ENCODE results near the gene SPOCK2. TPM values are rescaled to one million over a fixed set of nuclear protein-coding genes. Genes with fewer than 3 reads are reported as not detected.
A peak's percentile ranks its signal among the peaks of the same experiment; 100 is the strongest.
"Not testable (repeated sequence)": the region's sequence is repeated elsewhere in the genome, so short reads cannot be mapped to it uniquely, and the experiment has no call there.

SPOCK2 gene
- total RNA-seq, 1 donor from 2014 or later, result 8.6 TPM

GRCh38 chr10:72037811-72038210 is 50.5 kb downstream of the SPOCK2 start:
- Histone ChIP-seq H3K9me3 (replicated peaks) (no peaks in the 10 kb centered on the region), H3K27ac (replicated peaks) (peak overlapping the region; percentile 40), H3K4me1 (peaks cover 42% of the 10 kb centered on the region), H3K27me3 (ENCODE audit: low read depth) (no peaks in the 10 kb centered on the region), H3K4me3 (no peak overlapping the region), H3K36me3 (no peaks in the 10 kb centered on the region)
- no peak for TF ChIP-seq CTCF (IDR thresholded peaks at IDR 0.05; ENCODE audit: borderline replicate concordance)
- intact Hi-C loops (cut with micrococcal nuclease), result no loop called here
- no peak for DNase-seq

- DNase-seq, result no peak
- no peak for TF ChIP-seq CTCF (IDR thresholded peaks at IDR 0.05; ENCODE audit: borderline replicate concordance)
- Histone ChIP-seq H3K4me3 (no peak overlapping the region), H3K4me1 (peaks cover 42% of the 10 kb centered on the region), H3K9me3 (replicated peaks) (no peaks in the 10 kb centered on the region), H3K36me3 (no peaks in the 10 kb centered on the region), H3K27ac (replicated peaks) (peak overlapping the region; percentile 40), H3K27me3 (ENCODE audit: low read depth) (no peaks in the 10 kb centered on the region)
- intact Hi-C loops (cut with micrococcal nuclease), result no loop called here
Observed at GRCh38 chr10:72037266-72037665, 51.1 kb downstream of the SPOCK2 start.

GRCh38 chr10:72035252-72035887 is 53.0 kb downstream of the SPOCK2 start:
- H3K36me3 ChIP-seq, result no peaks in the 10 kb centered on the region
- no peaks in the 10 kb centered on the region for H3K9me3 ChIP-seq (replicated peaks)
- no peak for TF ChIP-seq CTCF (IDR thresholded peaks at IDR 0.05; ENCODE audit: borderline replicate concordance)
- H3K27me3 ChIP-seq (ENCODE audit: low read depth), result no peaks in the 10 kb centered on the region
- peaks cover 53% of the 10 kb centered on the region for H3K4me1 ChIP-seq
- H3K27ac ChIP-seq (replicated peaks), result peak overlapping the region; percentile 84
- no peak for DNase-seq
- no peak overlapping the region for H3K4me3 ChIP-seq
- intact Hi-C loops (cut with micrococcal nuclease), result no loop called here

- intact Hi-C loops (cut with micrococcal nuclease), result no loop called here
- peak overlapping the region; percentile 84 for H3K27ac ChIP-seq (replicated peaks)
- H3K4me3 ChIP-seq, result no peak overlapping the region
- no peak for TF ChIP-seq CTCF (IDR thresholded peaks at IDR 0.05; ENCODE audit: borderline replicate concordance)
- H3K9me3 ChIP-seq (replicated peaks), result no peaks in the 10 kb centered on the region
- no peak for DNase-seq
- no peaks in the 10 kb centered on the region for H3K27me3 ChIP-seq (ENCODE audit: low read depth)
- H3K36me3 ChIP-seq, result no peaks in the 10 kb centered on the region
- peaks cover 59% of the 10 kb centered on the region for H3K4me1 ChIP-seq
Observed at GRCh38 chr10:72034761-72035160, 53.6 kb downstream of the SPOCK2 start.

DNA sequence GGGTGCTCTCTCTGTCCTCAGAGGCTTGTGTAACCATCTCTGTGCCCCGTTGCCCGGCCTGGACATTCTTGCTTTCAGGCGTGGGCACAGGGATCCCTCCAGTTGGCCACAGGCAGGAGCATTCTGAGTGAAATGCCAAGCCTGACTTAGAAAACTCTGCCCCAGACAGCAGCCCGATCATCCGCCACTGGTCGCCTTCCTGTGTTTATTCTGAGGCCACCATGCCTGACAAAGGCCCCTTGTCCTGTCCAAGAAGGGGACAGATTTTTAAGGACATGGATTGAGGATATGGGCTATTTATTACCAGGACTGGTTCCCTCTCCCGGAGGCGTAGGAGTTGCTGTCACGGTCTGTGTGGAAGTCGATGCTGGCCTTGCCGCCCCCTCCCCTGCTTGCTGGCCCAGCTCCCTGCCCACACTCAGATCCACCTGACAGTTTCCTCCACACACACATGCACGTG is 54.3 kb downstream of the SPOCK2 start:
- Histone ChIP-seq H3K4me1 (peaks cover 62% of the 10 kb centered on the region), H3K36me3 (no peaks in the 10 kb centered on the region), H3K9me3 (replicated peaks) (no peaks in the 10 kb centered on the region), H3K4me3 (no peak overlapping the region), H3K27ac (replicated peaks) (peak overlapping the region; percentile 84), H3K27me3 (ENCODE audit: low read depth) (no peaks in the 10 kb centered on the region)
- TF ChIP-seq CTCF (IDR thresholded peaks at IDR 0.05; ENCODE audit: borderline replicate concordance), result no peak
- intact Hi-C loops (cut with micrococcal nuclease), result no loop called here
- DNase-seq, result no peak

DNA sequence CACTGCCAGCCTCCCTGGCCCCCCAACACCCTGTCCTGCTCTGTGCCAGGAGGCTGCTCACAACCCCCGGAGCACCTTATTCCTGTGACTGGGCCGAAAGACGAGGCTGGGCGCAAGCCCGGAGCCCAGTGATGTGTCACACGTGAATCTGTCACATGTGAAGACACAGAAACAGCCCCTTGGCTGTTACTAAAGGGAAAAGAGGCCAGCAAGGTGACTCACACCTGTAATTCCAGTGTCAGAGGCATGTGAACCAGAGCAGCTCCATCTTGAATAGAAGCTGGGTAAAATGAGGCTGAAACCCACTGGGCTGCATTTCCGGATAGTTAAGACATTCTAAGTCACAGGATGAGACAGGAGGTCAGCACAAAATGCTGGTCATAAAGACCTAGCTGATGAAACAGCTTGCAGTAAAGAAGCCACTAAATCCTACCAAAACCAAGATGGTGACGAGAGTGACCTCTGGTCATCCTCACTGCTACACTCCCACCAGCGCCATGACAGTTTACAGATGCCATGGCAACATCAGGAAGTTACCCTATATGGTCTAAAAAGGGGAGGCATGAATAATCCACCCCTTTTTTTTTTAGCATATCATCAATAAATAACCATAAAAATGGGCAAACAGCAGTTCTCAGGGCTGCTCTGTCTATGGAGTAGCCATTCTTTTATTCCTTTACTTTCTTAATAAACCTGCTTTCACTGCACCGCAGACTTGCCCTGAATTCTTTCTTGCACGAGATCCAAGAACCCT is 55.8 kb downstream of the SPOCK2 start:
- DNase-seq; H3K27me3 ChIP-seq (ENCODE audit: low read depth); H3K9me3 ChIP-seq (replicated peaks); H3K4me3 ChIP-seq; intact Hi-C loops (cut with micrococcal nuclease); H3K36me3 ChIP-seq: not testable (repeated sequence)
- peaks cover 52% of the 10 kb centered on the region for H3K4me1 ChIP-seq
- H3K27ac ChIP-seq (replicated peaks), result peak overlapping the region; percentile 84
